IMR-90 (cell line): Measurements from ENCODE around the gene OR2T6. TPM values are rescaled to one million over a fixed set of nuclear protein-coding genes. Genes with fewer than 3 reads are reported as not detected.

Source experiments
- ATAC-seq: fragments of 200-7000 bp; cut with Tn5 transposase; 2 replicates; pipeline ENCODE4 v1.9.1; 2020; ENCODE audit warnings: low read depth, mild to moderate bottlenecking, moderate library complexity
- BruUV-seq: library from RNA; stranded (reverse); fragments of 400-500 nt; replicated peaks from 2 replicates; lab custom pipeline; 2021; lab: Mats Ljungman, UMichigan
- CTCF ChIA-PET: fragments of 300-600 bp; formaldehyde crosslinking; extraction: SDS; loops from one replicate; lab custom pipeline; 2021; ENCODE audit warnings: antibody characterized with exemption; lab: Yijun Ruan, JAX
- POLR2A ChIA-PET: fragments of 300-600 bp; sonication (Branson Sonifier 250); formaldehyde crosslinking; loops from one replicate; lab custom pipeline; 2022; ENCODE audit warnings: antibody characterized with exemption; ENCODE audit not compliant: unreplicated experiment; lab: Charles Lee
- DNase-seq: peaks from one replicate; pipeline ENCODE4 v3.0.0; 2013
- H2AFZ ChIP-seq: replicated peaks from 2 replicates; pipeline ENCODE3; 2013; ENCODE audit warnings: low read length, mild to moderate bottlenecking; ENCODE audit not compliant: poor library complexity
- H2AK5ac ChIP-seq: 2 replicates; pipeline ENCODE4 v1.6.1; 2013; ENCODE audit warnings: low read depth, low read length, inconsistent platforms
- H2AK9ac ChIP-seq: replicated peaks from 2 replicates; pipeline ENCODE3; 2013; ENCODE audit warnings: mild to moderate bottlenecking, low read depth, low read length, moderate library complexity; ENCODE audit not compliant: poor library complexity
- H2BK120ac ChIP-seq: 2 replicates; pipeline ENCODE4 v1.6.1; 2013; ENCODE audit warnings: low read depth, low read length, inconsistent platforms
- H2BK15ac ChIP-seq: 3 replicates; pipeline ENCODE4 v1.6.1; 2013; ENCODE audit warnings: low read depth, low read length, inconsistent platforms
- H2BK20ac ChIP-seq: 2 replicates; pipeline ENCODE4 v1.6.1; 2013; ENCODE audit warnings: low read depth, mild to moderate bottlenecking, inconsistent platforms, low read length, moderate library complexity
- H2BK5ac ChIP-seq: 2 replicates; pipeline ENCODE4 v1.6.1; 2013; ENCODE audit warnings: mild to moderate bottlenecking, low read depth, low read length, inconsistent platforms; ENCODE audit not compliant: poor library complexity, severe bottlenecking
- H3K14ac ChIP-seq: replicated peaks from 2 replicates; pipeline ENCODE4 v1.6.1; 2013; ENCODE audit warnings: low read depth, low read length, inconsistent platforms
- H3K18ac ChIP-seq: 2 replicates; pipeline ENCODE4 v1.6.1; 2013; ENCODE audit warnings: low read depth, low read length, control low read depth
- H3K23ac ChIP-seq: 2 replicates; pipeline ENCODE4 v1.6.1; 2013; ENCODE audit warnings: low read depth, low read length, inconsistent platforms
- H3K27ac ChIP-seq: 2 replicates; pipeline ENCODE4 v1.5.1; 2013; ENCODE audit warnings: mild to moderate bottlenecking, control low read depth, low read length; ENCODE audit not compliant: insufficient read depth
- H3K27me3 ChIP-seq: 2 replicates; pipeline ENCODE4 v1.6.1; 2013; ENCODE audit warnings: low read length; ENCODE audit not compliant: control insufficient read depth, insufficient read depth
- H3K36me3 ChIP-seq: 2 replicates; pipeline ENCODE4 v1.6.1; 2013; ENCODE audit warnings: low read length, mixed read lengths; ENCODE audit not compliant: control insufficient read depth, insufficient read depth
- H3K4ac ChIP-seq: 2 replicates; pipeline ENCODE4 v1.6.1; 2013; ENCODE audit warnings: low read depth, low read length, inconsistent platforms
- H3K4me1 ChIP-seq: 2 replicates; pipeline ENCODE4 v1.6.1; 2013; ENCODE audit warnings: low read length, mixed read lengths; ENCODE audit not compliant: control insufficient read depth, insufficient read depth
- H3K4me2 ChIP-seq: 2 replicates; pipeline ENCODE4 v1.6.1; 2013; ENCODE audit warnings: low read depth, mild to moderate bottlenecking, control low read depth, low read length, moderate library complexity
- H3K4me3 ChIP-seq: 2 replicates; pipeline ENCODE4 v1.5.1; 2013; ENCODE audit warnings: low read depth, mild to moderate bottlenecking, control low read depth, low read length, moderate library complexity; ENCODE audit not compliant: insufficient read depth
- H3K56ac ChIP-seq: 2 replicates; pipeline ENCODE4 v1.6.1; 2013; ENCODE audit warnings: low read length, inconsistent platforms; ENCODE audit not compliant: insufficient read depth; ENCODE audit errors: extremely low read depth
- H3K79me1 ChIP-seq, 2 experiments: 2 replicates each; pipeline ENCODE4 v1.6.1; 2013; ENCODE audit warnings: low read length in 2 of 2, inconsistent platforms in 1 of 2, low read depth in 1 of 2
- H3K9ac ChIP-seq: 2 replicates; pipeline ENCODE4 v1.6.1; 2013; ENCODE audit warnings: low read depth, low read length, control low read depth
- H3K9me1 ChIP-seq: 2 replicates; pipeline ENCODE4 v1.6.1; 2013; ENCODE audit warnings: low read length, inconsistent platforms; ENCODE audit not compliant: insufficient read depth
- H3K9me3 ChIP-seq: 2 replicates; pipeline ENCODE4 v1.6.1; 2013; ENCODE audit warnings: low read length; ENCODE audit not compliant: control insufficient read depth, insufficient read depth
- H4K20me1 ChIP-seq: 2 replicates; pipeline ENCODE4 v1.6.1; 2013; ENCODE audit warnings: low read length, inconsistent platforms; ENCODE audit not compliant: insufficient read depth
- H4K5ac ChIP-seq: 2 replicates; pipeline ENCODE4 v1.6.1; 2013; ENCODE audit warnings: mild to moderate bottlenecking, low read depth, low read length, control low read depth
- H4K8ac ChIP-seq, 2 experiments: 2 replicates each; pipeline ENCODE4 v1.6.1; 2013; ENCODE audit warnings: low read depth in 2 of 2, low read length in 2 of 2, control low read depth in 1 of 2, inconsistent platforms in 1 of 2
- H4K91ac ChIP-seq: 2 replicates; pipeline ENCODE4 v1.6.1; 2013; ENCODE audit warnings: low read depth, low read length, inconsistent platforms; ENCODE audit not compliant: insufficient read depth
- CHD1 ChIP-seq: IDR thresholded peaks from 2 replicates; pipeline ENCODE4 v1.6.1; 2012; ENCODE audit warnings: low read depth, low read length, improper control_type of control experiment
- MAZ ChIP-seq: IDR thresholded peaks from 2 replicates; pipeline ENCODE4 v1.6.1; 2012; ENCODE audit warnings: low read depth, mild to moderate bottlenecking, low read length, improper control_type of control experiment, moderate library complexity, borderline replicate concordance
- NFE2L2 ChIP-seq: fragments of 150-350 bp; IDR thresholded peaks from 2 replicates; pipeline ENCODE4 v1.6.1; 2016; ENCODE audit warnings: low read depth, mild to moderate bottlenecking, low read length
- dilution Hi-C: fragments of 300-500 bp; cut with HindIII; formaldehyde crosslinking; loops from one replicate; pipeline ENCODE4 v1.14.3; 2018; ENCODE audit warnings: low sequenced_read_pairs; ENCODE audit not compliant: unreplicated experiment
- in situ Hi-C: fragments of 300-500 bp; cut with MboI; formaldehyde crosslinking; loops from 3 replicates; pipeline ENCODE4 v1.14.3; 2019; ENCODE audit warnings: low sequenced_read_pairs, inconsistent platforms, mixed read lengths
- intact Hi-C: fragments of 100-400 bp; cut with micrococcal nuclease; formaldehyde crosslinking; loops from 2 replicates; pipeline ENCODE4 v1.10.0; 2022
- polyA plus RNA-seq, 3 experiments: library from polyadenylated mRNA; depleted of rRNA; stranded (reverse); fragments of >200 nt; gene quantifications; 2 replicates each; pipeline ENCODE4 v1.2.3, GENCODE V29; 2012; ENCODE audit warnings: low replicate concordance in 1 of 3
- total RNA-seq: library from RNA; depleted of rRNA; stranded (reverse); fragments of >200 nt; gene quantifications from 2 replicates; pipeline ENCODE4 v1.2.3, GENCODE V29; 2012

Gene OR2T6
- total and polyA plus RNA-seq, 2 of the 4 experiments (the other 2 are of a cell fraction), result not detected

DNA sequence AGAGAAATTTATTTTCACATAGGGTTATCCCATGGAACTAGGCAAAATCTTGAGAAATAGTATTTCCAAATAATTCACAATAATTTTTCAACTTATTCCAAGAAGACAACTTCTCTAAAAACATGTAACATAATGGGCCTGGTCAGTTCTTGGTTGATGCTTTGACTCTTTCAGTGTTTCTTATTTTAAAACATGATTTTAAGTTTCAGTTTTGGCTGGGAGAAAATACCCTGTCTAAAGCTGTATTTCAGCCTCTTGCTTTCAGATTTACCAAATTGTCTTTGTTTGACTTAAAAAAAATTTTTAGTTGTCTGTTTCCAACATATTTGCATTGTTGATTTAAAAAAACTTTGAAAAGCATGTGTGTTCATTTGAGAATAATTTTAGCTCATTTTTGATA lies 8.9 kb upstream of the OR2T6 start:
- TF ChIP-seq NFE2L2 (no peak), CHD1 (no peak), MAZ (no peak)
- Histone ChIP-seq H2BK120ac (no peak overlapping the region), H3K4me3 (no peak overlapping the region), H3K4me2 (no peak overlapping the region), H3K36me3 (no peaks in the 10 kb centered on the region), H2AK9ac (no peak overlapping the region), H3K27ac (no peak overlapping the region), H3K4me1 (no peaks in the 10 kb centered on the region), H2AK5ac (no peak overlapping the region), H2BK15ac (no peak overlapping the region), H4K20me1 (no peaks in the 10 kb centered on the region), H4K91ac (no peak overlapping the region), H2AFZ (no peak overlapping the region), H3K56ac (no peak overlapping the region), H3K27me3 (no peaks in the 10 kb centered on the region), H3K14ac (no peak overlapping the region), H3K79me1 (no peaks in the 10 kb centered on the region), H3K23ac (no peak overlapping the region), H4K5ac (no peak overlapping the region), H3K9me3 (peaks cover 7% of the 10 kb centered on the region; the same call in 1 of the 2 replicates), H4K8ac (no peak overlapping the region), H2BK20ac (no peak overlapping the region), H3K4ac (no peak overlapping the region), H2BK5ac (no peak overlapping the region), H3K18ac (no peak overlapping the region), H3K9me1 (no peaks in the 10 kb centered on the region), H3K9ac (no peak overlapping the region)
- intact Hi-C loops (no loop called here), in situ Hi-C loops (no loop called here), dilution Hi-C loops (no loop called here)
- ATAC-seq, result no peak
- CTCF ChIA-PET, result no interaction called here
- no peak for DNase-seq
- POLR2A ChIA-PET, result no interaction called here
- BruUV-seq, result no TSS peak
